ENCODE results near the gene FGF12. TPM values are rescaled to one million over a fixed set of nuclear protein-coding genes. Genes with fewer than 3 reads are reported as not detected.

The FGF12 gene
- total RNA-seq, 1 donor from 2014 or later: not detected

GRCh38 chr3:192224634-192225155, 502.6 kb downstream of the FGF12 start:
- no peaks in the 10 kb centered on the region for H3K36me3 Mint-ChIP-seq (ENCODE audit: low read depth)
- H3K27ac Mint-ChIP-seq: no peak overlapping the region
- DNase-seq (ENCODE audit: low spot score): no peak
- no peaks in the 10 kb centered on the region for H3K4me1 Mint-ChIP-seq (ENCODE audit: low read depth)
- intact Hi-C loops (cut with micrococcal nuclease): no loop called here
- no peaks in the 10 kb centered on the region for H3K27me3 Mint-ChIP-seq (ENCODE audit: insufficient read depth)
- no peak overlapping the region for H3K4me3 Mint-ChIP-seq
- no peaks in the 10 kb centered on the region for H3K9me3 Mint-ChIP-seq

DNA sequence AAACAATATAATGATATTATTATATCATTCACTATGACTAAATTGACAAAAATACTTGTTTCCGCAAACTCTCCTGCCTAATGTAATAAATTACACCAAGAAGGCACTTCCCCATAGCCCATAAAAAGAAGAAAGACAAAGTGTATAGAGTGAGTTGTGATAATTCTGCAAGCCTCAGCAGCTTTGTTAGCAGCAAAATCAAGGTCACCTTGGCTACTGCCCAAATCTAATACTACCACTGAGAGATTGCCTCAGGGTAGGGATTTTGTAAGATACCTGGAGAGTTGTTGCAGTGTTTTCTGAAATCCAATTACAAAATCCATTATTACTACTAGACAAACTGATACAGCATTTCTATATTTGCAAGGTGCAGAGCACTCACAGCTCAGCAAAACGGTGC, 503.5 kb downstream of the FGF12 start:
- intact Hi-C loops (cut with micrococcal nuclease): no loop called here
- Mint-ChIP-seq H3K9me3 (no peaks in the 10 kb centered on the region), H3K4me1 (ENCODE audit: low read depth) (no peaks in the 10 kb centered on the region)

DNA sequence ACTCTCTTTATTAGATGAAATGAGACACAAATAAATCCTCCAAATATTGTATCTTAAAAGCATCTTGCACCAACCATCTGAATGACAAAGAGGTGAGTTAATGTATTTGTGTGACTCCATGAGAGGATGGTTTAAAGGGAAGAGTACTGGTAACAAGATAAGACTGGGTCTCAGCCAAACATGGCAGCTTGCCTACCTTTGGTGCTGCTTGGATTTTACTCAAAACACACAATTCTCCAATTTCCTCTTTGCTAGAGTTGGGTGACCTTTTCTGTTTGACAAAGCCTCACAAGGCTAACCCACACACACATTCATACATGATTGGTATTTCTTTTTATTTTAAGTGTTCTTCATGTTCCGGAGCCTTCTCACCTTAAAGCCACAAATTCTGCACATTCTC, 506.4 kb downstream of the FGF12 start:
- no peak overlapping the region for H3K4me3 Mint-ChIP-seq
- intact Hi-C loops (cut with micrococcal nuclease): no loop called here
- H3K27ac Mint-ChIP-seq: no peak overlapping the region
- no peaks in the 10 kb centered on the region for H3K4me1 Mint-ChIP-seq (ENCODE audit: low read depth)
- no peaks in the 10 kb centered on the region for H3K9me3 Mint-ChIP-seq
- DNase-seq (ENCODE audit: low spot score): no peak
- no peaks in the 10 kb centered on the region for H3K36me3 Mint-ChIP-seq (ENCODE audit: low read depth)
- no peaks in the 10 kb centered on the region for H3K27me3 Mint-ChIP-seq (ENCODE audit: insufficient read depth)

More for the DNA sequence above, 503.5 kb downstream of the FGF12 start:
- H3K27me3 Mint-ChIP-seq (ENCODE audit: insufficient read depth): no peaks in the 10 kb centered on the region
- H3K4me3 Mint-ChIP-seq: no peak overlapping the region
- no peak for DNase-seq (ENCODE audit: low spot score)
- no peaks in the 10 kb centered on the region for H3K36me3 Mint-ChIP-seq (ENCODE audit: low read depth)
- no peak overlapping the region for H3K27ac Mint-ChIP-seq

- intact Hi-C loops (cut with micrococcal nuclease): no loop called here
- Mint-ChIP-seq H3K9me3 (no peaks in the 10 kb centered on the region), H3K27ac (no peak overlapping the region), H3K4me1 (ENCODE audit: low read depth) (no peaks in the 10 kb centered on the region), H3K36me3 (ENCODE audit: low read depth) (no peaks in the 10 kb centered on the region), H3K4me3 (no peak overlapping the region), H3K27me3 (ENCODE audit: insufficient read depth) (no peaks in the 10 kb centered on the region)
- no peak for DNase-seq (ENCODE audit: low spot score)
Observed at GRCh38 chr3:192219926-192220325, 507.4 kb downstream of the FGF12 start.

GRCh38 chr3:192216067-192216466, 511.3 kb downstream of the FGF12 start:
- Mint-ChIP-seq H3K4me3 (no peak overlapping the region), H3K4me1 (ENCODE audit: low read depth) (no peaks in the 10 kb centered on the region), H3K27ac (no peak overlapping the region), H3K9me3 (no peaks in the 10 kb centered on the region), H3K36me3 (ENCODE audit: low read depth) (no peaks in the 10 kb centered on the region), H3K27me3 (ENCODE audit: insufficient read depth) (no peaks in the 10 kb centered on the region)
- no peak for DNase-seq (ENCODE audit: low spot score)
- intact Hi-C loops (cut with micrococcal nuclease): no loop called here

DNA sequence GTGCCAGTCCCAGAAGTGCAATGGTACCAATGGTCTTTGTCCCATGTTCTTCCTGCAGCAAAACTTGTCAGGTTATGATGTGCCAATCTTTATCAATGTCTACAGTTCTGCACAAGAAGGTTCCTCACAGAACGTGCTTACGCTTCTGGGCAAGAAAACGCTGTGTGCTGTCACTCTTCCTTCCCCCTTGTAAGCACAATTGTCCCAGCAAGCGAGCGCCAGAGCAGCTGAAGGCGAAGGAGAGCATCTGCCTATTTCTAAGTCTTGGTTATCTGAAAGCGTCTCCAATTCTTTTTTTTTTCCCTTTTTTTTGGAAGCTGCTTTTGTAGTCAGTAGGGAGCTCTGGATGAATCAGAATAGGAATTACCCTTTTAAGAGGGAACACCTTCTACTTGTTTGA, 514.4 kb downstream of the FGF12 start:
- intact Hi-C loops (cut with micrococcal nuclease): no loop called here
- Mint-ChIP-seq H3K4me1 (ENCODE audit: low read depth) (no peaks in the 10 kb centered on the region), H3K4me3 (no peak overlapping the region), H3K27ac (no peak overlapping the region), H3K27me3 (ENCODE audit: insufficient read depth) (no peaks in the 10 kb centered on the region), H3K36me3 (ENCODE audit: low read depth) (no peaks in the 10 kb centered on the region), H3K9me3 (no peaks in the 10 kb centered on the region)
- no peak for DNase-seq (ENCODE audit: low spot score)

- intact Hi-C loops (cut with micrococcal nuclease): no loop called here
- H3K4me1 Mint-ChIP-seq (ENCODE audit: low read depth): no peaks in the 10 kb centered on the region
Observed at GRCh38 chr3:192212335-192212734, 515.0 kb downstream of the FGF12 start.

DNA sequence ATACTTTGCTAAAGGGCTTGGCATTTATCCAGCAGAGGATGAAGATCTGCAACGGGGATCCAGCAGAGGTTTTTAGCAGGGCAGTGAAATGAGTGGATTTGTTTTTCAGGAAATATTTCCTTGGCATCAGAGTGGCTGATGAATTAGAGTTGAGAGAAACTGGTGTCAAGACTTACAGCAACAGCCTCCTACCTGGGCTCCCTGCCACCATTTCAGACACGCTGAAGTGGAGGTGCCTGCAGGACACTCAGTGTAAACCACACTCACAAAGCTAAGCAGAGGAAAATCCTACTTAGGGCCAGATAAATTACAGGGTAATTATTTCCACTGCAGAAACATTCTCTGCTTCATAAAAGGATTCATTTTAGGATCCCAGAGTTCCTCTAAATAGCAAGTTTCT, 519.7 kb downstream of the FGF12 start:
- Mint-ChIP-seq H3K9me3 (no peaks in the 10 kb centered on the region), H3K27ac (no peak overlapping the region)
- intact Hi-C loops (cut with micrococcal nuclease): no loop called here

More at GRCh38 chr3:192212335-192212734, 515.0 kb downstream of the FGF12 start:
- no peak for DNase-seq (ENCODE audit: low spot score)
- Mint-ChIP-seq H3K27me3 (ENCODE audit: insufficient read depth) (no peaks in the 10 kb centered on the region), H3K9me3 (no peaks in the 10 kb centered on the region), H3K36me3 (ENCODE audit: low read depth) (no peaks in the 10 kb centered on the region), H3K27ac (no peak overlapping the region), H3K4me3 (no peak overlapping the region)

DNA sequence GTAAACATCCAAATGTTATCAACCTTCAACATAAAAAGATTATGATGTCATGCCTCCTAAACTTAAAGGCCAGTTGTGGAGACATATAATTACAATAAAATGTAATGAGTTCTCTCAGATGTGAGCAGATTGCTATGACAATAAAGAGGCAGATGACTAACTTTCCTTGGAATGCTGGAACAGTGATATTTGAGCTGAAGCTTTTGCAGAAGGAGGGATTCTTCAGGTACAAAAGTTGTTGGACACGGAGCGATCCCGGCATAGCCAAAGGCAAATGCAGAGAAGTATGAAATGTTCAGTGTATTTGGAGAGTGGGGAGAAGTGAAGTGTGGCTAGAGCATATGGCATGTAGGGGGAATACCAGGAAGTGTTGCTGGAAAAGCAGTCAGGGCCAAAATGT, 520.1 kb downstream of the FGF12 start:
- intact Hi-C loops (cut with micrococcal nuclease): no loop called here
- Mint-ChIP-seq H3K9me3 (no peaks in the 10 kb centered on the region), H3K36me3 (ENCODE audit: low read depth) (no peaks in the 10 kb centered on the region), H3K4me1 (ENCODE audit: low read depth) (no peaks in the 10 kb centered on the region), H3K4me3 (no peak overlapping the region), H3K27ac (no peak overlapping the region), H3K27me3 (ENCODE audit: insufficient read depth) (peaks cover 3% of the 10 kb centered on the region)
- DNase-seq (ENCODE audit: low spot score): no peak

More for the DNA sequence above, 519.7 kb downstream of the FGF12 start:
- no peaks in the 10 kb centered on the region for H3K36me3 Mint-ChIP-seq (ENCODE audit: low read depth)
- H3K27me3 Mint-ChIP-seq (ENCODE audit: insufficient read depth): peaks cover 3% of the 10 kb centered on the region
- H3K4me1 Mint-ChIP-seq (ENCODE audit: low read depth): no peaks in the 10 kb centered on the region
- no peak overlapping the region for H3K4me3 Mint-ChIP-seq
- DNase-seq (ENCODE audit: low spot score): no peak

DNA sequence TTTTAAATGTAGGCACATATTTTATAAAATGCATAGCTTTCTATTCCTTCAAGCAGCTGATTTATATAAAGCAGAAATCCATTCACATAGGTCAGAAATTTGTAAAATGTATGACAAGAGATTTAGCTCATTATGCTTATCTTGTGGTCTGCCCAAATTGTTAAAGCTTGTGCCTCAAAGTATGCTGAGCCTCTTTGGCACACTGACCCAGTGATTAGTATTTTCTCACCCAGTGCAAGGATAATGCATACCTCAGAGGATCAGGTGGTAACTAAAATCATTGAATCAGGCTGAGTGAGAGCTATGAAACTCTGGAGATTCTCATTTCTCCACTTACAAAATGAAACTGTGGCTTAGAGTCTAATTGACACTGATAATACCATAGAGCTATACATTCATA, 533.3 kb downstream of the FGF12 start:
- intact Hi-C loops (cut with micrococcal nuclease): no loop called here
- Mint-ChIP-seq H3K9me3 (no peaks in the 10 kb centered on the region), H3K4me3 (no peak overlapping the region), H3K36me3 (ENCODE audit: low read depth) (no peaks in the 10 kb centered on the region), H3K27ac (no peak overlapping the region), H3K27me3 (ENCODE audit: insufficient read depth) (no peaks in the 10 kb centered on the region), H3K4me1 (ENCODE audit: low read depth) (no peaks in the 10 kb centered on the region)
- DNase-seq (ENCODE audit: low spot score): no peak

GRCh38 chr3:192188218-192188835, 539.0 kb downstream of the FGF12 start:
- H3K4me1 Mint-ChIP-seq (ENCODE audit: low read depth): no peaks in the 10 kb centered on the region
- H3K27ac Mint-ChIP-seq: no peak overlapping the region
- no peaks in the 10 kb centered on the region for H3K36me3 Mint-ChIP-seq (ENCODE audit: low read depth)
- no peak for DNase-seq (ENCODE audit: low spot score)
- no peak overlapping the region for H3K4me3 Mint-ChIP-seq
- no peaks in the 10 kb centered on the region for H3K9me3 Mint-ChIP-seq
- intact Hi-C loops (cut with micrococcal nuclease): loop anchor here (1.0 to 2.0 kb wide), 2 partner anchors 234 to 256 kb away; no protein-coding TSS in a partner anchor
- no peaks in the 10 kb centered on the region for H3K27me3 Mint-ChIP-seq (ENCODE audit: insufficient read depth)

DNA sequence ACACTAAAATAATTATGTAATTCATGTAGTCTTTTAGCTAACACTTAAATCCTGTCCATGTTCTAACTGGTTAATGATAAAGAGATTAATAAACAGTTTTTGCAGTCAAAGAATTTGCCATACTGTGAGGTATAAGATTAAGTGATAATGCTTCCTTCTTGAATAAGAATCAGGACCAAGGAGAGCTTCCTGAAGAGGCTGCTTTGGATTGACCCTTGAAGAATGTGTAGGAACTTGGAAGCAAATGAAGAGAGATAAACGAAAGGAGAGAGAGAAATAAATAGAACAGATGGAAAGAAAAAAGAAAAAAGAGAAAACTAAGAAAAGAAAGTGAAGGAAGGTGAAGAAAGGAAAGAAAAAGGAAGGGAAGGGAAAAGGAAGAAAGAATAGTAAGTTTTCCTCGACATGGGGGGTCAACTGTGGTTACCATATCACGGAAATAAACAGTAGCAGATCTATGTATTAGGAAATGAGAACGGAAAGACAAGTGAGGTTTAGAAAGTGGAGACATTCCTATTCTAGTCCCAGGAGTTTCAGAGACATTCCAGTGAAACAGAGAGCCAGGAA, 539.8 kb downstream of the FGF12 start:
- Mint-ChIP-seq H3K4me3 (no peak overlapping the region), H3K4me1 (ENCODE audit: low read depth) (no peaks in the 10 kb centered on the region), H3K36me3 (ENCODE audit: low read depth) (no peaks in the 10 kb centered on the region), H3K9me3 (no peaks in the 10 kb centered on the region), H3K27me3 (ENCODE audit: insufficient read depth) (no peaks in the 10 kb centered on the region), H3K27ac (no peak overlapping the region)
- intact Hi-C loops (cut with micrococcal nuclease): loop anchor here (1.0 to 2.0 kb wide), 2 partner anchors 235 to 257 kb away; no protein-coding TSS in a partner anchor
- DNase-seq (ENCODE audit: low spot score): no peak

DNA sequence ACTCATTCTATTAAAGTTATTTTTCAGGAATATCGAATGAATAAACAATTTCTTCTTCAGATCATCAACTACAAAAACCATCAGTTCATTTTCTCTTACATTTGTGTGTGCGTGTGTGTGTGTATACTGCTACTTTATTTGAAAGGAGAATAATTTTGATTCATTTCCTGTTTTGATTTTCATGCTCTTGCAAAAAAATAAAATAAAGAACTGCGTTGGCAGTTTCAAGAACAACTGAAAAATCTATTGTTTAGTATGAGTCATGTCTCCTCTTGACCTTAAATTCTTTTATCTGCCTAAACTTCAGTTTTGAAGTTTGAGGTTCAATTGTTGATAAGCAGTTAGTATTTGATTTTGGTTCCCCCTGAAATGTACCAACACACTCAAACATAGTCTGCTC, 540.8 kb downstream of the FGF12 start:
- Mint-ChIP-seq H3K4me3 (no peak overlapping the region), H3K27ac (no peak overlapping the region), H3K9me3 (no peaks in the 10 kb centered on the region), H3K36me3 (ENCODE audit: low read depth) (no peaks in the 10 kb centered on the region), H3K4me1 (ENCODE audit: low read depth) (no peaks in the 10 kb centered on the region), H3K27me3 (ENCODE audit: insufficient read depth) (no peaks in the 10 kb centered on the region)
- intact Hi-C loops (cut with micrococcal nuclease): no loop called here
- no peak for DNase-seq (ENCODE audit: low spot score)

All from activated T-helper 1 cell treated with anti-CD3 and anti-CD28 coated beads, Interleukin-12 subunit alpha, Interleukin-12 subunit beta, Interleukin-2, Interleukin-4 antibody, amounts not matched to agents 30 ng/mL and 10 ng/mL and 1 ng/mL, durations not matched to agents 14 hours and 24 hours and 36 hours (primary cell).